ENCODE data around the gene SPIN4.

DNA sequence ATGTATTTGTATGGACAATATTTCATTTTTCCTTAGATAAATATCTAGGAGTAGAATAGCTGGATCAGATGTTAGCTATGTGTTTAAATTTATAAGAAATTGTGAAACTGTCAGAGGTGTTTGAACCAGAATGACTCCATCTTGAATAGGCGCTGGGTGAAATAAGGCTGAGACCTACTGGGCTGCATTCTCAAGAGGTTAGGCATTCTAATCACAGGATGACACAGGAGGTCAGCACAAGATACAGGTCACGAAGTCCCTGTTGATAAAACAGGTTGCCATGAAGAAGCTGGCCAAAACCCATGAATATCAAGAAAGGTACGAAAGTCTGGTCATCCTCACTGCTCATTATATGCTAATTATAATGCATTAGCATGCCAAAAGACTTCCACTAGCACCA lies 36.3 kb upstream of the SPIN4 start:
- TF ChIP-seq, protein P1, sequence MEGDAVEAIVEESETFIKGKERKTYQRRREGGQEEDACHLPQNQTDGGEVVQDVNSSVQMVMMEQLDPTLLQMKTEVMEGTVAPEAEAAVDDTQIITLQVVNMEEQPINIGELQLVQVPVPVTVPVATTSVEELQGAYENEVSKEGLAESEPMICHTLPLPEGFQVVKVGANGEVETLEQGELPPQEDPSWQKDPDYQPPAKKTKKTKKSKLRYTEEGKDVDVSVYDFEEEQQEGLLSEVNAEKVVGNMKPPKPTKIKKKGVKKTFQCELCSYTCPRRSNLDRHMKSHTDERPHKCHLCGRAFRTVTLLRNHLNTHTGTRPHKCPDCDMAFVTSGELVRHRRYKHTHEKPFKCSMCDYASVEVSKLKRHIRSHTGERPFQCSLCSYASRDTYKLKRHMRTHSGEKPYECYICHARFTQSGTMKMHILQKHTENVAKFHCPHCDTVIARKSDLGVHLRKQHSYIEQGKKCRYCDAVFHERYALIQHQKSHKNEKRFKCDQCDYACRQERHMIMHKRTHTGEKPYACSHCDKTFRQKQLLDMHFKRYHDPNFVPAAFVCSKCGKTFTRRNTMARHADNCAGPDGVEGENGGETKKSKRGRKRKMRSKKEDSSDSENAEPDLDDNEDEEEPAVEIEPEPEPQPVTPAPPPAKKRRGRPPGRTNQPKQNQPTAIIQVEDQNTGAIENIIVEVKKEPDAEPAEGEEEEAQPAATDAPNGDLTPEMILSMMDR (IDR thresholded peaks at IDR 0.05), result no peak
- no peak for TF ChIP-seq ZBTB21 (CRISPR knock-in tag; IDR thresholded peaks at IDR 0.05; ENCODE audit: borderline replicate concordance)
- TF ChIP-seq RELA (CRISPR knock-in tag; IDR thresholded peaks at IDR 0.05; ENCODE audit: borderline replicate concordance), result no peak
- TF ChIP-seq ZNF232 (CRISPR knock-in tag; IDR thresholded peaks at IDR 0.05), result no peak
- TF ChIP-seq ZNF425 (CRISPR knock-in tag; conservative IDR thresholded peaks at IDR 0.05), result no peak
- TF ChIP-seq TEAD4 (CRISPR knock-in tag; IDR thresholded peaks at IDR 0.05), result no peak
- TF ChIP-seq, protein P2, sequence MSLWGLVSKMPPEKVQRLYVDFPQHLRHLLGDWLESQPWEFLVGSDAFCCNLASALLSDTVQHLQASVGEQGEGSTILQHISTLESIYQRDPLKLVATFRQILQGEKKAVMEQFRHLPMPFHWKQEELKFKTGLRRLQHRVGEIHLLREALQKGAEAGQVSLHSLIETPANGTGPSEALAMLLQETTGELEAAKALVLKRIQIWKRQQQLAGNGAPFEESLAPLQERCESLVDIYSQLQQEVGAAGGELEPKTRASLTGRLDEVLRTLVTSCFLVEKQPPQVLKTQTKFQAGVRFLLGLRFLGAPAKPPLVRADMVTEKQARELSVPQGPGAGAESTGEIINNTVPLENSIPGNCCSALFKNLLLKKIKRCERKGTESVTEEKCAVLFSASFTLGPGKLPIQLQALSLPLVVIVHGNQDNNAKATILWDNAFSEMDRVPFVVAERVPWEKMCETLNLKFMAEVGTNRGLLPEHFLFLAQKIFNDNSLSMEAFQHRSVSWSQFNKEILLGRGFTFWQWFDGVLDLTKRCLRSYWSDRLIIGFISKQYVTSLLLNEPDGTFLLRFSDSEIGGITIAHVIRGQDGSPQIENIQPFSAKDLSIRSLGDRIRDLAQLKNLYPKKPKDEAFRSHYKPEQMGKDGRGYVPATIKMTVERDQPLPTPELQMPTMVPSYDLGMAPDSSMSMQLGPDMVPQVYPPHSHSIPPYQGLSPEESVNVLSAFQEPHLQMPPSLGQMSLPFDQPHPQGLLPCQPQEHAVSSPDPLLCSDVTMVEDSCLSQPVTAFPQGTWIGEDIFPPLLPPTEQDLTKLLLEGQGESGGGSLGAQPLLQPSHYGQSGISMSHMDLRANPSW (CRISPR knock-in tag; conservative IDR thresholded peaks at IDR 0.05; ENCODE audit: low read depth), result no peak
- TF ChIP-seq ETV6 (CRISPR knock-in tag; IDR thresholded peaks at IDR 0.05), result no peak
- TF ChIP-seq MYBL2 (CRISPR knock-in tag; IDR thresholded peaks at IDR 0.05), result no peak
- no peak for TF ChIP-seq ZNF416 (CRISPR knock-in tag; IDR thresholded peaks at IDR 0.05)
- no peak for TF ChIP-seq ZNF138 (CRISPR knock-in tag; conservative IDR thresholded peaks at IDR 0.05)

All from WTC11 (cell line).